NCI-H2029 treated with DMSO at 0.1 percent for 48 hours (cell line): ENCODE results near the gene EYS.
"Not testable (repeated sequence)": the region's sequence is repeated elsewhere in the genome, so short reads cannot be mapped to it uniquely, and the experiment has no call there.

Experiments used
- DNase-seq: peaks from one replicate; lab custom pipeline; 2025; lab: John Stamatoyannopoulos, UW

EYS gene

GRCh38 chr6:63738190-63738589 lies 1968.8 kb downstream of the EYS start:
- DNase-seq: not testable (repeated sequence)

- no peak for DNase-seq
Measured at GRCh38 chr6:63734923-63735322, 1972.1 kb downstream of the EYS start.

- no peak for DNase-seq
Measured at GRCh38 chr6:63732336-63732735, 1974.7 kb downstream of the EYS start.

- no peak for DNase-seq
Measured at GRCh38 chr6:63731930-63732329, 1975.1 kb downstream of the EYS start.

- DNase-seq: no peak
Measured at GRCh38 chr6:63730311-63730710, 1976.7 kb downstream of the EYS start.

GRCh38 chr6:63724721-63725120 lies 1982.3 kb downstream of the EYS start:
- no peak for DNase-seq

- DNase-seq: no peak
Measured at GRCh38 chr6:63721181-63721580, 1985.8 kb downstream of the EYS start.

- no peak for DNase-seq
Measured at GRCh38 chr6:63716169-63716568, 1990.9 kb downstream of the EYS start.

- no peak for DNase-seq
Measured at GRCh38 chr6:63714091-63714490, 1992.9 kb downstream of the EYS start.

GRCh38 chr6:63713332-63713731 lies 1993.7 kb downstream of the EYS start:
- DNase-seq: no peak

- no peak for DNase-seq
Measured at GRCh38 chr6:63709148-63709547, 1997.9 kb downstream of the EYS start.

- no peak for DNase-seq
Measured at GRCh38 chr6:63708631-63709030, 1998.4 kb downstream of the EYS start.

GRCh38 chr6:63706630-63707029 lies 2000.4 kb downstream of the EYS start:
- no peak for DNase-seq

GRCh38 chr6:63705707-63706106 lies 2001.3 kb downstream of the EYS start:
- DNase-seq: no peak

GRCh38 chr6:63690221-63690620 lies 2016.8 kb downstream of the EYS start:
- no peak for DNase-seq

- DNase-seq: no peak
Measured at GRCh38 chr6:63689421-63689820, 2017.6 kb downstream of the EYS start.

GRCh38 chr6:63685446-63686379 lies 2021.3 kb downstream of the EYS start:
- no peak for DNase-seq

GRCh38 chr6:63683071-63683603 lies 2023.9 kb downstream of the EYS start:
- no peak for DNase-seq

GRCh38 chr6:63677282-63677681 lies 2029.7 kb downstream of the EYS start:
- DNase-seq: no peak

- no peak for DNase-seq
Measured at GRCh38 chr6:63676412-63677114, 2030.5 kb downstream of the EYS start.

GRCh38 chr6:63675138-63675537 lies 2031.9 kb downstream of the EYS start:
- no peak for DNase-seq

GRCh38 chr6:63674635-63675034 lies 2032.4 kb downstream of the EYS start:
- no peak for DNase-seq

- no peak for DNase-seq
Measured at GRCh38 chr6:63673692-63674091, 2033.3 kb downstream of the EYS start.
